ENCODE measurements around the gene ESYT1.
"Not testable (repeated sequence)": the region's sequence is repeated elsewhere in the genome, so short reads cannot be mapped to it uniquely, and the experiment has no call there.

ESYT1 gene

GRCh38 chr12:56155256-56155845 is 27.3 kb downstream of the ESYT1 start:
- DNase-seq (ENCODE audit: low read depth in 2 of 2): no peak

GRCh38 chr12:56156464-56157200 is 28.6 kb downstream of the ESYT1 start:
- not testable (repeated sequence) for DNase-seq (ENCODE audit: low read depth in 2 of 2)

- DNase-seq (ENCODE audit: low read depth in 2 of 2): peak; percentile 40 to 45
Measured at GRCh38 chr12:56157201-56158028, 29.3 kb downstream of the ESYT1 start.

- DNase-seq (ENCODE audit: low read depth in 2 of 2): peak; percentile 84 to 91
Measured at GRCh38 chr12:56158029-56158925, 30.2 kb downstream of the ESYT1 start, which contains the start of gene MYL6. TSS of gene MYL6 (plus strand) at chr12:56158359. CDS start at chr12:56158402, 43 bp downstream.

GRCh38 chr12:56158926-56159461 is 30.9 kb downstream of the ESYT1 start:
- DNase-seq (ENCODE audit: low read depth in 2 of 2): no peak

- DNase-seq (ENCODE audit: low read depth in 2 of 2): no peak
Measured at GRCh38 chr12:56159482-56160192, 31.6 kb downstream of the ESYT1 start.

- DNase-seq (ENCODE audit: low read depth in 2 of 2): peak; percentile 37 to 44
Measured at GRCh38 chr12:56160193-56160763, 32.2 kb downstream of the ESYT1 start.

GRCh38 chr12:56160894-56161689 is 33.0 kb downstream of the ESYT1 start:
- DNase-seq (ENCODE audit: low read depth in 2 of 2): no peak

- no peak for DNase-seq (ENCODE audit: low read depth in 2 of 2)
Measured at GRCh38 chr12:56161690-56162351, 33.8 kb downstream of the ESYT1 start.

- DNase-seq (ENCODE audit: low read depth in 2 of 2): no peak
Measured at GRCh38 chr12:56162468-56163290, 34.6 kb downstream of the ESYT1 start.

- no peak for DNase-seq (ENCODE audit: low read depth in 2 of 2)
Measured at GRCh38 chr12:56163533-56164344, 35.7 kb downstream of the ESYT1 start.

GRCh38 chr12:56164345-56164729 is 36.3 kb downstream of the ESYT1 start:
- DNase-seq (ENCODE audit: low read depth in 2 of 2): no peak

- DNase-seq (ENCODE audit: low read depth in 2 of 2): no peak
Measured at GRCh38 chr12:56165369-56165768, 37.3 kb downstream of the ESYT1 start.

GRCh38 chr12:56169229-56169759 is 41.2 kb downstream of the ESYT1 start:
- DNase-seq (ENCODE audit: low read depth in 2 of 2): no peak

- DNase-seq (ENCODE audit: low read depth in 2 of 2): no peak
Measured at GRCh38 chr12:56172839-56173238, 44.8 kb downstream of the ESYT1 start.

- no peak for DNase-seq (ENCODE audit: low read depth in 2 of 2)
Measured at GRCh38 chr12:56178347-56178746, 50.3 kb downstream of the ESYT1 start.

GRCh38 chr12:56186957-56187356 is 58.9 kb downstream of the ESYT1 start:
- DNase-seq (ENCODE audit: low read depth in 2 of 2): no peak

Data from stimulated activated CD4-positive, alpha-beta T cell treated with anti-CD3 and anti-CD28 coated beads, Interleukin-4, amount 100 ng/mL, for 48 hours (primary cell).